HG03066 (cell line): ENCODE results near the gene CDH4.

Source experiments
- ATAC-seq: cut with Tn5 transposase; IDR thresholded peaks from one replicate; pipeline ENCODE4 v1.9.1; 2021; ENCODE audit warnings: low read depth; ENCODE audit not compliant: unreplicated experiment

The CDH4 gene

DNA sequence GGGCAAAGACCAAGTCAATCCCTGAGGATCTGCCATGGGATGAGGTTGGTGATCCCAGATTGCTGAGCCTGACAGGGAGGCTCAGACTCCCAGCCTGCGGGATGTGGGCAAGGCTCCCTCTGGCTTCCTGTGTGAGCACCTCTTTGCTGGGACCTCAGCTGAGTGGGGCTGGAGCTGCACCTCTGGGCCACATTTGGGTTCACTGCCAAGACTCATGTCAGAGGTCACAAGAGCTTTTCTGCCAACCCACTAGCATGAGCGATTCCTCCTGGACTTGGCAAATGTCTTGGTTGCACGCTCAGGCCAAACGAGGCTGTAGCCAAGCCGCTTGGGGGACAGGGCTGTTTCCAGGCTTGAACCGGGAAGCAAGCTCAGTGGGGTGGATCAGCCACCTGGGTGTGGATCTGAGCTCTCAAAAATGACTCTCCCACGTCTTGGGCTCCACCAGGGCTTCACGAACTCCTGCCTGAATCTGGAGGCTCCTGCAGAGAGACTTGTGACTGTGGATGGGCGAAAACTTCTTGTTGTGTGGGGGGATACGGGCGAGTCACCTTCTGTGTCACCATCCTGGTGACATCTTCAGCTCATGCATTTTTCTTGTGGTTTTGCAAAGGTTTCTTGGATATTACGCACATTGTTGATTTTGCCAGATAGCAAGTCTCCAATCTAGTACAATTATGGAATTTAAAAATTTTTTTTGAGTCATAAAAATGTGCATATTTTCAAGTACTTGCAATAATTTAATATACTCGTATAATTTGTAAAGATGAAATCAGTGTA lies 359.5 kb downstream of the CDH4 start:
- no peak for ATAC-seq

DNA sequence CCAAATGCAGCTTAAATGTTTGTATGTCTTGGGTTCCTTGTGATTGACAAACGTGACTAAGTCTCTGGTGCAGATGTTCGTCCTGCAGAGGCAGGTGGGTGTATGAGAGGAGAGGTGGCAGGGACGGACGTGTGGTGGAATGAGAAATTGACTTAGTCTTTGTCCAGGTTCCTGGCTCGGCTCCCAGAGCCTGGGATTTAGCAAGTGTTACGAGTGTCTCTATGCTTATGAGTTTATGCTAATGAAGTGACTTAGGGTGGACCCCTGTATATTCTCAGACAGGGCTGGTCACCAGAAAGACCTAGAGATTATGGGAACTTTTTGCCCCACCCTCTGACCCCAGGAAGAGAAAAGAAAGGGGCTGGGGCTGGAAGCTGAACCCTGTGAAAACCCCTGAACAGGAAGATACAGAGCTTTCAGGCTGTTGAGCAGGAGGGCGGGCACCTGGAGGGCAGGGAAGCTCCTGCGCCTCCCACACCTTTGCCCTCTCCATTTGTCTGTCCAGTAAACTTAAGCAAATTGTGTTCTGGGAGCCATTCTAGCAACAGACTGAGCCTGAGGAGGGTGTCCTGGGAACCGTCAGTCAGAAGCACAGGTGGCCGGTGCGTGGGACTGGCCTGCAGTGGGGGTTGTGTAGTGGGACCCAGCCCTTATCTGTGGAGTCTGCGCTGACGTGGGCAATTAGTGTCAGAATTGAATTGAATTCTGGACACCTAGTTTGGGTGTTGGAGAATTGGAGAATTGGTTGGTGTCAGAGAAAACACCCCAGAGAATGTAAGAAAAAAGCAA lies 362.1 kb downstream of the CDH4 start:
- ATAC-seq: no peak

DNA sequence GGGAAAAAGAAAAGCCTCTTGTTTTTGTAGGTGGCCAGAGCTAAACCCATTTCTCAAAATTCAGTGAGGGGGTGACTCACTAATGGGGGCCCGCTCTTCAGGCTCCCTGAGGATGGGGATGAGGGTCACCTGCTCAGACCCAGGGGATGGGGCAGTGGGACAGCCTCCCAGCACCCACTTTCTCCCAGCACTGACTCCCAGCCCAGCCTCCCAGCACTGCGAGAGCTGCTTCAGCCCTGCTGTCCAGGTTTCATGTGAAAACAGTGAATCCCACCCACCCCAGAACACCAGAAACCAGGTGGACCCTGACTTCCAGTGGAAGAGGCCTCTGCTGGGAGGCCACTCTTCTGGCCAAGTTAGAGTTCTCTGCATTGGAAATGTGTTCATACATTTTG lies 362.6 kb downstream of the CDH4 start:
- no peak for ATAC-seq

DNA sequence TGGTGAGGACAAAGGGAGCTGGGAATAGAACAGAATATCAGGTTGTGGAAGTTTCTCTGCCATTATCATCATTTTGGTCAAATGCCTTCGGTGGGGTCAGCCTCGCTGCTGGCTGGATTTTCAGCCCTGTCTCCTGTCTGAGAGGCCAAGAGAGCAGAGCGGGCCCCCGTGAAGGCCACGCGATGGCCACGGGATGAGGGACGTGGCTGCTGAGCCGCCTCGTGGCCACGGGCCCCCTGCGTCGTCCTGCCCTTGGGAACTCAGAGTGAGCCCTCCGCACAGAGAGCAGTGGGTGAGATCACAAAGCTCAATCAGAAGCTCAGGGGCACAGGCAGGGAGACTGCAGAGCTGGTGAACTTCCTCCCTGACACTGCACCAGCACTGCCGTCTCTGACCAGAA lies 363.7 kb downstream of the CDH4 start:
- ATAC-seq: no peak

DNA sequence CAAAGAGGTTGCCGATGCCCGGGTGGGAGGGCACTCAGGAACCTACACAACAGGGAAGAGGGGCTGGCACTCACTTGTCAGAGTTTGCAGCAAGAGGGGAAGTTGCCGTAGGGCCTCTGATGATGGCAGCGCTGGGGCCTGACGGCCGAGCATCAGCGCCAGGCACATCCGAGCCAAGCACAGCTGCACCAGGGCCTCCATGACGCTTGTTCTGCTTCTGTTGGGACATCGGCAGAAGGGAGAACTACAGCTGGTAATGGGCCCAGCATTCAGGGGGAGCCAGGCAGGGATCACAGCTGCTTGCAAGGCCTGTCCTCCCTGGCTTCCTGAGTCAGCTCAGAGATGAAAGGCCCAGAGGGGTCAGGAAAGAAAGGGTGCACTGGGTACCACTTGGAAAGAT lies 367.7 kb downstream of the CDH4 start:
- ATAC-seq: no peak

DNA sequence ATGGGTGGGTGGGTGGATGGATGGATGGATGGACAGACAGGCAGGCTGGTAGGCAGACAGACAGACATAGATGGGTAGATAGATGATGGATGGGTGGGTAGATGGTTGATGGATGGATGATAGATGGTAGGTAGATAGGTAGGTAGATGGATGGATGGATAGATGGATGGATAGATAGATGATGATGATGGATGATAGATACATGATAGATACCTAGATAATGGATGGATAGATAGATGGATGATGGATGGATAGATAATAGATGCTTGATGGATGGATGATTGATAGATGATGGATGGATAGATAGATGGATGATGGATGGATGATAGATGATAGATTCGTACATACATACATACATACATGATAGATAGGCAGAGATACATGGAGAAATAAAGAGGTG lies 368.1 kb downstream of the CDH4 start:
- ATAC-seq: no peak

DNA sequence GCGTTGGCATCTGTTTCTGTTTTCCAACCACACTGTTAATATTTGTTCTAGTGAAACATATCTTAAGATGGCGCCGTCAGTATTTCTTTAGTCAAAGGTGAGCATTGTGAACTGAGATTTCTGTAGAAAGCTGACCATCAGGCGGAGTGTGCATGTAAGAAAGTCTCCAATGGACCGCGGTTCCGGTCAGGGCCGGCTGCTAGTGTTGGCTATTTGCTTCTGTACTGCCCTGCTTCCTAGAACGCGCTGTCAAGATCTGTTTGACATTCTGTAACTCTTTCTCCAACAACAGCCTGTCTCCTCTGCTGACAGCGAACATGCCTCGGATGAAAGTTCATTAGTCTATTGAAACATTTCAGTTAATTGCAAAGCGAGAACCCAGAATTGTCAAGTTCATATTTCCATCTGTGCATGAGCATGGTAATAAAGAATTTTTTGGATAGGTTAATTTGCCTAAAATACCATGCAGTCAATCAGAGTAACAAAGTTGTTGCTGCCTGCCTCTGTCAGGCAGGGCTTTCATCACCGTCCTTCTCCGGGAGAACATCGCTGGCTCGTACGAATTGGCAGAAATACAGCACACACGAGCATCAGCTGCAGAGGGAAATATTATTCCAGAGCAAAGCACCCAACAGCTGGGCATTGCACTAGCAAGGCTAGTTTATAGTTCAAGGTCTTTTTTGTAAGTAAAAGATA lies 369.1 kb downstream of the CDH4 start:
- ATAC-seq: no peak

DNA sequence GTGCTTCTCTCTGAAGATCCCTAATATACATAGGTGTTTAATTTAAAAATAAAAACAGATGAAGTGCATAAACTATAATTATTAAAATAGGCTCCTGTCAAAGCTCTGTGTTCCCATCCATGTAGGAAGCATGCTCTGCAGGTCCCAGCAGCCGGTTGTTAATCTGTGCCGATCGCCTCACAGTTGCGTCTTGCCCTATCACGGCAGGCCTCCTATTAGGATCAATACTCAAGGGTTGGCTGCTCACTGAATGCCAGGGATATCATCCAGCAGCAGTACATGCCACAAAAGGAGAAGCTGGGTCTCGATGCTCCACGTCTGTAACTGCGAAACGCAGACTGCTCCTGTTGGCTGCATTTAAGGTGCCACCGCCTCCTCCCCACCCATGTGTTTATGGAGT lies 369.8 kb downstream of the CDH4 start:
- no peak for ATAC-seq

DNA sequence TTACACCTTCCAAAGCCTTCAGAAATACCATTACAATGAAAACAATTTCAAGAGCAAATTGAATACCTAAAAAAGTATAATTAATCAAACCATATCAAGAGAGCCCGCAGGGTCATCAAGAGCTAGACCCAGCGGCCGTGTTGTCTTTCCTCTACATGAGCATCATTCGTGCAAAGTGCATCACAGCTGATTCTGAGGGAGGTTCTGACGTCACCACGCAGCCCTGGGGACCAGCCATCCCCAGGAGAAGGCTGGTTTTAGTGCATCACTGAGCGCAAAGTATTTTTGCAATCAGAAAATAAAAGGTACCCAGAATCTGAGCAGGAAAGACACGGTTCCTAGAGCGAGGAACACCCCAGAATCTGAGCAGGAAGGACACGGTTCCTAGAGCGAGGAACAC lies 371.4 kb downstream of the CDH4 start:
- no peak for ATAC-seq

DNA sequence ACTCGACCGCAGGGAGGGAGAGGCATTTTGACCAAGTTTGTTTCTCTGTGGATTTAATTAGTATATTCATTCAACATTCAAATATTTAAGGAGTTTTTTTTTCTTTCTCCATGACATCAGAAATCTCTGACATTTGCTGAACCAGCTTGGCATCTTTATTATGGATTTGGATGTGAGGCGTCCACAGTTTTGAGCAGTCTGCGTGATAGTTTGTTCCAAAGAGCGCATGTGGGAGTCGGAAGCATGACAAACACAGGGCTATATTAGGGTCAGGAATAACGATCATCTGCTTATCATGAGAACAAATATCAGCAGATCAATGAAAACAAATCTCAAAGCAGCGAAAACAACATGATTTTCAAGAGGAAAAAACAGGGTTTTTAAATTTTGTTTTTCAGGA lies 373.2 kb downstream of the CDH4 start:
- ATAC-seq: no peak

DNA sequence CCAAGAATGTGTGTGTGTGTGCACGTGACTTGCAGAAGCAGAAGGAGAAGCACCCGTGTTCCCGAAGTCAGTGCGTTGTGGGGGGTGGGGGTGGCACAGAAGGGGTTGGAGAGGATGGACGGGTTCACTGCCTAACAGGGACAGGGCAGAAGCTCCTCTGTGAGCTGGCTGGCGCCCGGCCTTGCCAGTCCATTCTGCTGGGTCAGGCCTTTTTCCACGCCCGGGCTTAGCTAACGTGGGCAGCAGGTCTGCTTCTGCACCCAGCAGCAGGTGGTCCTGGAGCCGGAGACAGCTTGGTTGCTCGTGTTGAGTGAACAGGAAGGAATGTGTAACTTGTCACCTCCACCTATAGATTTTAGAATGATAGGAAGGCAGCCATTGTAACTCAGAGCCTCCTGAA lies 374.4 kb downstream of the CDH4 start:
- ATAC-seq: no peak

DNA sequence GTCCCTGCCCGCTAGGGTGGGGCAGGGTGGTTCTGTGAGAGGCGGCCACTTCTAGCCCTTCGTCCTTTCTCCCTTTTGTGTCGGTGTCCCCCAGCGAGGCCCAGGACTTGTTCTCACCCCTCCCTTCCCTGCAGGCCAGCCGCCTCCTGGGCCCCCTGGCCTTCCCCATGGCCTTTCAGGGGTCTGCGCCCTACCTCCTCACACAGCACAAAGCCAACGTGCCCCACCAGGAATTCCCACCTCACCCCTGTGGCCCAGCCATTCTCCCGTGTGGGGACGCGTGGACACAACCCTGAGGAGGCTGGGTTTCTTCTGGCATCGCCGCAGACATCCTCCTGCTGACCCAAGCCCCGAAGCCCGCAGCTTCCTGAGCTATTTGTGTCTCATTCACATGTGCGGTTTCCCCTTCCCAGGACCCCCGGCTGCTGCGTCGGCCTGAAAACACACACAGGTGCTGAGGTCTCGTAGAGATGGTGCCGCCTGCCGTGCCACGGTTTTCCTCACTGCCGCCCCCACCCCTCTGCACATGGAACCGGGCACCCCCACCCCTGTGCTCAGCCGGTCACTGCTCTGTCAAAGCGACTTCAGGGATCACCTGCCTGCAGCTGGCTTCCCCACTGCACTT lies 375.8 kb downstream of the CDH4 start:
- ATAC-seq: no peak

DNA sequence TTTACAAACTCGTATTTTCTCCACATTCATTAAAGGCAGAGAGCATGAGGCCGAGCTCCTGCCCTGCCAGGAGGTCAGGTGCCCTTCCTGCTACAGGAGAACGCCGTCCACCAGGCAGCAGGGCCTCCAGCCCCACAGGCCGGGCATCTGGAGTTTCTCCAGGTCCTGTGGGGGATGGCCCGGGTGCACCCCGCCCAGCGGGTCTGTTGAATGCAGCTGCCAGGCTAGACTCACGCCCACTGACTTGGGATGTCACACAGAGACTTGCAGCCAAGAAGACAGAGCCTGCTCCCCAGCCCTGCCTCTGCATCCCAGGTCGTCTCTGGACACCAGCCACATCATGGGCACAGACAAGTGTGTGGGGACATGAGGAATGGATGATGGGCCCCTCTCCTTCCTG lies 376.4 kb downstream of the CDH4 start:
- no peak for ATAC-seq

DNA sequence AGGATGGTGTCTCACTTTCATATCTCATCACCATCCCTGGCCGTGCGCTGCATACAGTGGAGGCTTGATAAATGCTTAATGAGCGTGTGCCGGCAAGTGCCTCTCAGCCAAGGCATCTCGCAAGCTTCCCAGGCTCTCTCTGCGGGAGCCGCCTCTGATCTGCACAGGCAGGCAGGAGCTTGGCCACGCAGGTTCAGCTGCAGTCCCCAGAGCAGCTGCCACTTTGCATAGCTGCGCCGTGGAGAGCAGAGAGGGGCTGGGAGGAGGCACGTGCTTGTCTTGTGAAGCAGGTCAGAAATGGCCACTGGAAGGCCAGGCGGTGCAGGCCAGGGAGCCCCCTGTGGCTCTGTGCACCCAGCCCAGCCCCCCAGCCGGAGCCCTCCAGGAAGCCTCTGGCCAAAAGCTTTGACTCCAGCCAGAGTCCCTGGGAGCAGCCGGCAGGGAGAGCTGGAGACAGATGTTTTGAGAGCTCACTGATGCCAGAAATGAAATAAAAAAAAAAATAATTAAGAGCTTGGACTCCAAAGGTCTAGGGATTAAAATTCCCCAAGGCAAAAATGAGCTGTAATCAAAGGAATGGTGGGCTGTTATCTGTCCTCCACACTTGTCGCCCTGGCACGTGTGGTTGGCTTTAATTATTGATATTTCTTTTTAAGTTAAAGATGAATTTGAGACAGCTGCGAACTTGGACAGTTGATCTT lies 377.0 kb downstream of the CDH4 start:
- no peak for ATAC-seq

DNA sequence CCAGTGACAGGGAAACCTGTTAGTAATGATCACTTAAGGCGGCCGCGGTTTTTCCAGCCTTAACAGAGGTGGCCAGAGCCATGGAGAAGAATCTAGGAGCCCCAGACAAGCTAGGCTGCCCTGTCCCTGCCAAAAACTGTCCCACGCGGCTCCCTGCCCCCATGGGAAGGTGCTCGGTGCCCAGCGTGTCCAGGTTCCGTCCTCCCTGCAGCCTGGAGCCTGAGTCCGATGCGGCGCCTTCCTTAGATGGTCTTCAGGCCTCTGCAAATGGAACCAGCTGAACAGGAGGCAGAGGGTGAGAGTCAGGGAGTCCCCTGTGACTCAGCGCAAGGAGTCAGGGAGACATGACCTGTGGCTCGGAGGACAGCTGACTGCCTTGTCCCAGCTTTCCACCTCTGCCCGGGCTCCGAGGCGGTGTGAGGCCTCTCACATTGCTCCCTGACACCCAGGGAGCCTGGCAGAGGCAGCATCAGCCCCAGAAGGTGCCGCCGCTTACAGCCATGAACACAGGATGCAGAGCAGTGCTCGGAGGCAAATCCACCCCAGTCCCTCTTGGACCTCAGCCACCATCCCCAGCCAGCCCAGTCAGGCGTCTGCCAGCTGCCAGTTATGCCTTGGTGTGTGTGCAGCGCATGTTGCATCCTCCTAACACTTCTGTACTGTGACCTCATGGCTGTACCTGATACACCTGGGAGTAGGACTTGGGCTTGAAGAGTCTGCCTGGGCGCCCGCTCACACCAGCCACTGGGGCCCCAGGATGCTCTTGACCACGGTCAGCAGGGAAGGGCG lies 377.7 kb downstream of the CDH4 start:
- ATAC-seq: no peak

DNA sequence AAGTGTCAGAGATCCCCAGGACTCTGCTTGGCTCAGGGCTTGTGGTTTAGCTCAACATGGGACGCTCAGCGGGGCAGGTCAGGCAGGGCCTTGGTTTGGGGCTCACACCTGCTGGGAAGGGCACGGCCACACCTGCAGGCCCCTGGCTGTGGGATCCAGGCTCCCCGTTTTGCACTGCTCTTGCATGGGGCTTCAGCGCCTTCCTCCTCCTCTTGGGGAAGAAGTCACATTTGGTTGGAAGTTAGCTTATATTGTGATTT lies 378.3 kb downstream of the CDH4 start:
- no peak for ATAC-seq

DNA sequence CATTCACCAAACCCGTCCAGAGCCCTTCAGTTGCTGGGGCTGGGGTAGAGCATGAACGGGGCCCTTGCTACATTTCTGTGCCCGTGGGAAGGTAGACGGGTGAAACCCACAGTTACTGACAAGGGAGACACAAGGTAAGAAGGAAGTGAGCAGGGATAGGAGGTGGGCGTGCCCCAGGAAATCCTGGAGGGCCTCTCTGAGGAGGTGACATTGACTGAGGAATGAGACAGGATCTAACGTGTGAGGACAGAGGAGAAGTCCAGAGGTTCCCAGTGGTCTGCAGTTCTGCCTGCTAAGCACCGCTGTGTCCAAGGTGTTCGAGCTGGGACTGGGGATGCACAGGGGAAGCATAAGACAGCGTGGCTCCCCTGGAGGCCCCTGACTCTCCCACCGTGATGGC lies 378.8 kb downstream of the CDH4 start:
- no peak for ATAC-seq

DNA sequence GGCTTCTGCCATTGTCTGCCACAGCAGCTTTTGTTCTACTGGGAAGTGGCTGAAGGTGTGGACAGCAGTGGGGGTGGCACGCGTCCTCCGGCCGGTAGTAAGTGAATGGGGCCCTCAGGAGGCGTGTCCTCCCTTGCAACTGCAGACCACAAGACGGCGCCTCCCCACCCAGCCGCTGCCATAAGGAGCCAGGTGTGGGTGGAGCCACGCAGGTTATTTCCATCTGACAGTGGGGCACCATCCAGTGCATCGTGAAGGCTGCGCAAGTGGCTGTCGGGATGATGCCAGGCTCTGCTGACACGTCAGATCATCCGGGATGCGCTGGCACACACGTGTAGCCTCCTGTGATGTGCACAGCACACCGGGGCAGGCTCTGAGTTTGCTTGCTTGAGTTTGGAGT lies 379.7 kb downstream of the CDH4 start:
- no peak for ATAC-seq

DNA sequence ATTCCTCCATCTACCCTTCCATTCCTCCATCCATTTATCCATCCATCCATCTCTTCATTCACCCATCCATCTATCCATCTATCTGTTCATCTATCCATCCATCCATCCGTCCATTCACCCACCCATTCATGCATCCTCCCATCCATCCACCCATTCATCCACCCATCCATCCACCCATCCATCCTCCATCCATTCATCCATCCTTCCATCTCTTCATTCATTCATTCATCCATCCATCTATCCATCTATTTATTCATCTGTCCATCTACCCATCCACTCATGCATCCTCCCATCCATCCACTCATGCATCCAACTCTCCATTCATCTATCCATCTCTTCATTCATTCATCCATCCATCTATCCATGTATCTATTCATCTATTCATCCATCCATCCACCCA lies 380.9 kb downstream of the CDH4 start:
- ATAC-seq: no peak
